Sigmoid colon (tissue), 7 donors: ENCODE data around the gene SORBS1. TPM values are rescaled to one million over a fixed set of nuclear protein-coding genes. Genes with fewer than 3 reads are reported as not detected.
A peak's percentile ranks its signal among the peaks of the same experiment; 100 is the strongest.

Experiments
- DNase-seq: peaks from one replicate; pipeline ENCODE4 v3.0.0-alpha.2; 2019
- H3K27ac ChIP-seq, 4 donors: fragments of 200-600 bp; sonication (generic); one replicate each; pipeline ENCODE4 v1.5.1; 2016 to 2019; ENCODE audit warnings: mild to moderate bottlenecking in 1 of 4
- H3K27me3 ChIP-seq, 3 donors: fragments of 200-600 bp; sonication (generic); one replicate each; pipeline ENCODE4 v1.5.1; 2019; ENCODE audit warnings: mild to moderate bottlenecking in 1 of 3
- H3K36me3 ChIP-seq, 4 donors: fragments of 200-600 bp; sonication (generic); one replicate each; pipeline ENCODE4 v1.5.1; 2016 to 2019
- H3K4me1 ChIP-seq, 4 donors: fragments of 200-600 bp; sonication (generic); one replicate each; pipeline ENCODE4 v1.5.1; 2017 to 2019
- H3K4me3 ChIP-seq, 4 donors: fragments of 200-600 bp; sonication (generic); one replicate each; pipeline ENCODE4 v1.5.1; 2017 to 2019; ENCODE audit warnings: mild to moderate bottlenecking in 2 of 4, moderate library complexity in 1 of 4
- H3K9me3 ChIP-seq, 4 donors: fragments of 200-600 bp in 3 of 4; sonication (generic) in 3 of 4; one replicate each; pipeline versions ENCODE4 v1.5.1 to v1.6.1; 2013 to 2019
- CTCF ChIP-seq, 4 experiments: fragments of 450-650 bp in 3 of 4; fragments of 200-600 bp in 1 of 4; IDR thresholded peaks; one replicate each; pipeline ENCODE4 v1.5.1; 2016 to 2019; ENCODE audit warnings: antibody characterized with exemption in 4 of 4, mild to moderate bottlenecking in 3 of 4, moderate library complexity in 2 of 4
- EP300 ChIP-seq, 4 donors: sonication (generic); formaldehyde crosslinking; IDR thresholded peaks; one replicate each; pipeline ENCODE4 v1.6.1; 2017; ENCODE audit warnings: antibody characterized with exemption in 4 of 4
- POLR2A ChIP-seq, 2 donors: fragments of 450-650 bp; IDR thresholded peaks; one replicate each; pipeline ENCODE4 v1.6.1; 2016; ENCODE audit warnings: antibody characterized with exemption in 2 of 2, mild to moderate bottlenecking in 2 of 2, moderate library complexity in 2 of 2
- POLR2AphosphoS5 ChIP-seq, 4 donors: sonication (generic); formaldehyde crosslinking; IDR thresholded peaks; one replicate each; pipeline ENCODE4 v1.6.1; 2017; ENCODE audit warnings: antibody characterized with exemption in 4 of 4
- WGBS, 2 donors: extraction: QIAGEN DNeasy Blood & Tissue Kit; methylation state at CpG; one replicate each; pipeline ENCODE4 v1.1.7; 2013; 5-methylcytosine and 5-hydroxymethylcytosine counted together
- intact Hi-C: fragments of 100-400 bp; cut with DNase I; formaldehyde crosslinking; loops from one replicate; pipeline ENCODE4 v1.15.1; 2023
- polyA plus RNA-seq, 3 donors: library from polyadenylated mRNA; stranded (reverse); fragments of 200-250 nt; gene quantifications; one replicate each; pipeline ENCODE4 v1.2.3, GENCODE V29; 2013
- total RNA-seq, 4 donors: library from RNA; depleted of rRNA; stranded (reverse); fragments of >200 nt; gene quantifications; one replicate each; pipeline ENCODE4 v1.1.0, GENCODE V29; 2016
- donor health status: healthy with polysubstance abuse.
- donor health status: Bipolar disorder and iron deficiency.
- donor health status: healthy.

Gene SORBS1
- total and polyA plus RNA-seq, 7 donors = 8.1 to 1,403 (median 664) TPM

GRCh38 chr10:95569368-95569767 is 8.2 kb upstream of the SORBS1 start:
- TF ChIP-seq POLR2AphosphoS5 (IDR thresholded peaks at IDR 0.05) (no peak), CTCF (IDR thresholded peaks at IDR 0.05) (no peak), EP300 (IDR thresholded peaks at IDR 0.05) (no peak), POLR2A (IDR thresholded peaks at IDR 0.05) (no peak)
- Histone ChIP-seq H3K27me3 (no peaks in the 10 kb centered on the region), H3K4me1 (peaks cover 0 to 43% (median 33%) of the 10 kb centered on the region in 4 donors), H3K36me3 (no peaks in the 10 kb centered on the region), H3K27ac (no peak overlapping the region), H3K9me3 (no peaks in the 10 kb centered on the region), H3K4me3 (no peak overlapping the region)
- intact Hi-C loops = no loop called here
- DNase-seq = no peak

- H3K27me3 ChIP-seq = no peaks in the 10 kb centered on the region
- intact Hi-C loops = no loop called here
- peaks cover 0 to 44% (median 33%) of the 10 kb centered on the region in 4 donors for H3K4me1 ChIP-seq
- H3K27ac ChIP-seq = peak overlapping the region; percentile 31 to 98 (median 83)
- H3K9me3 ChIP-seq = no peaks in the 10 kb centered on the region
- no peak for DNase-seq
- no peak for TF ChIP-seq POLR2AphosphoS5 (IDR thresholded peaks at IDR 0.05)
- TF ChIP-seq POLR2A (IDR thresholded peaks at IDR 0.05) = no peak
- TF ChIP-seq EP300 (IDR thresholded peaks at IDR 0.05) = no peak
- TF ChIP-seq CTCF (IDR thresholded peaks at IDR 0.05) = no peak
- 68 to 72% methylated on average over 5 of the region's 5 CpGs for WGBS, 2 donors
- H3K4me3 ChIP-seq = no peak overlapping the region
- H3K36me3 ChIP-seq = no peaks in the 10 kb centered on the region
Measured at GRCh38 chr10:95567903-95568630, 6.9 kb upstream of the SORBS1 start.

- H3K4me1 ChIP-seq = peaks cover 0 to 57% (median 48%) of the 10 kb centered on the region in 4 donors
- 95 to 96% methylated on average over 6 of the region's 6 CpGs for WGBS, 2 donors
- no peak overlapping the region for H3K4me3 ChIP-seq
Measured at GRCh38 chr10:95566136-95566535, 5.0 kb upstream of the SORBS1 start.

GRCh38 chr10:95565336-95565735 is 4.2 kb upstream of the SORBS1 start:
- Histone ChIP-seq H3K36me3 (no peaks in the 10 kb centered on the region), H3K27me3 (no peaks in the 10 kb centered on the region), H3K27ac (peak overlapping the region; percentile 70 to 98 (median 87)), H3K4me1 (peaks cover 0 to 57% (median 48%) of the 10 kb centered on the region in 4 donors), H3K4me3 (no peak overlapping the region), H3K9me3 (no peaks in the 10 kb centered on the region)
- TF ChIP-seq POLR2A (IDR thresholded peaks at IDR 0.05) = no peak
- TF ChIP-seq EP300 (IDR thresholded peaks at IDR 0.05) = no peak
- intact Hi-C loops = no loop called here
- no peak for DNase-seq
- 74 to 75% methylated on average over 7 of the region's 7 CpGs for WGBS, 2 donors

More at GRCh38 chr10:95566136-95566535, 5.0 kb upstream of the SORBS1 start:
- intact Hi-C loops = no loop called here
- no peak for DNase-seq
- no peaks in the 10 kb centered on the region for H3K27me3 ChIP-seq
- no peaks in the 10 kb centered on the region for H3K36me3 ChIP-seq
- TF ChIP-seq EP300 (IDR thresholded peaks at IDR 0.05) (peak in 2 of 4 donors; percentile 20 to 29), POLR2AphosphoS5 (IDR thresholded peaks at IDR 0.05) (peak in 1 of 4 donors; percentile 20), POLR2A (IDR thresholded peaks at IDR 0.05) (no peak)
- H3K9me3 ChIP-seq = no peaks in the 10 kb centered on the region
- peak overlapping the region; percentile 70 to 98 (median 87) for H3K27ac ChIP-seq

GRCh38 chr10:95564291-95564690 is 3.1 kb upstream of the SORBS1 start:
- peaks cover 0 to 57% (median 48%) of the 10 kb centered on the region in 4 donors for H3K4me1 ChIP-seq
- no peaks in the 10 kb centered on the region for H3K27me3 ChIP-seq
- no peaks in the 10 kb centered on the region for H3K36me3 ChIP-seq
- H3K27ac ChIP-seq = peak overlapping the region; percentile 70 to 98 (median 87)
- no peak overlapping the region for H3K4me3 ChIP-seq
- 92 to 97% methylated on average over 7 of the region's 7 CpGs for WGBS, 2 donors
- H3K9me3 ChIP-seq = no peaks in the 10 kb centered on the region
- TF ChIP-seq POLR2A (IDR thresholded peaks at IDR 0.05) (no peak), POLR2AphosphoS5 (IDR thresholded peaks at IDR 0.05) (no peak), EP300 (IDR thresholded peaks at IDR 0.05) (no peak), CTCF (IDR thresholded peaks at IDR 0.05) (no peak)
- intact Hi-C loops = no loop called here
- DNase-seq = no peak
